Thoracic aorta (tissue), 2 donors: ENCODE data around the gene DQX1. TPM values are rescaled to one million over a fixed set of nuclear protein-coding genes. Genes with fewer than 3 reads are reported as not detected.
"Not testable (repeated sequence)": the region's sequence is repeated elsewhere in the genome, so short reads cannot be mapped to it uniquely, and the experiment has no call there.

Source experiments
- ATAC-seq: fragments of 150-250 bp; one replicate; pipeline ENCODE4 v1.8.0; 2017; ENCODE audit warnings: low read depth; ENCODE audit not compliant: insufficient number of reproducible peaks, low FRiP score
- DNase-seq: peaks from one replicate; pipeline ENCODE4 v3.0.0-alpha.2; 2020; ENCODE audit warnings: low spot score
- H3K27ac ChIP-seq, 2 donors: fragments of 200-600 bp; sonication (generic); 1 replicate in 1 of 2; 2 replicates in 1 of 2; pipeline ENCODE4 v1.5.1; 2016; ENCODE audit warnings: mild to moderate bottlenecking in 2 of 2, moderate library complexity in 2 of 2
- H3K27me3 ChIP-seq: fragments of 200-600 bp; sonication (generic); replicated peaks from 2 replicates; pipeline ENCODE4 v1.6.0; 2016; ENCODE audit warnings: mild to moderate bottlenecking; ENCODE audit not compliant: insufficient read depth
- H3K36me3 ChIP-seq: fragments of 200-600 bp; sonication (generic); one replicate; pipeline ENCODE4 v1.5.1; 2016
- H3K4me1 ChIP-seq, 2 donors: fragments of 200-600 bp; sonication (generic); 1 replicate in 1 of 2; 2 replicates in 1 of 2; pipeline versions ENCODE4 v1.5.1 to v1.6.0; 2016; ENCODE audit warnings: low read depth in 2 of 2, mild to moderate bottlenecking in 1 of 2; ENCODE audit not compliant: control insufficient read depth in 1 of 2
- H3K4me3 ChIP-seq: fragments of 200-600 bp; sonication (generic); 2 replicates; pipeline ENCODE4 v1.5.1; 2016; ENCODE audit warnings: mild to moderate bottlenecking
- H3K9me3 ChIP-seq: fragments of 200-600 bp; sonication (generic); 2 replicates; pipeline ENCODE4 v1.5.1; 2016
- total RNA-seq, 2 donors: library from RNA; depleted of rRNA; stranded (reverse); fragments of >200 nt; gene quantifications; one replicate each; pipeline versions ENCODE4 v1.1.0 to v1.2.3, GENCODE V29; 2016
- TF ChIP-seq, protein P1 (sequence below): fragments of 200-600 bp; sonication (generic); IDR thresholded peaks from one replicate; pipeline ENCODE4 v1.5.1; 2019; ENCODE audit warnings: antibody characterized with exemption

Gene DQX1
- total RNA-seq, 2 donors from 2014 or later: 1.9 TPM; not detected in 1

DNA sequence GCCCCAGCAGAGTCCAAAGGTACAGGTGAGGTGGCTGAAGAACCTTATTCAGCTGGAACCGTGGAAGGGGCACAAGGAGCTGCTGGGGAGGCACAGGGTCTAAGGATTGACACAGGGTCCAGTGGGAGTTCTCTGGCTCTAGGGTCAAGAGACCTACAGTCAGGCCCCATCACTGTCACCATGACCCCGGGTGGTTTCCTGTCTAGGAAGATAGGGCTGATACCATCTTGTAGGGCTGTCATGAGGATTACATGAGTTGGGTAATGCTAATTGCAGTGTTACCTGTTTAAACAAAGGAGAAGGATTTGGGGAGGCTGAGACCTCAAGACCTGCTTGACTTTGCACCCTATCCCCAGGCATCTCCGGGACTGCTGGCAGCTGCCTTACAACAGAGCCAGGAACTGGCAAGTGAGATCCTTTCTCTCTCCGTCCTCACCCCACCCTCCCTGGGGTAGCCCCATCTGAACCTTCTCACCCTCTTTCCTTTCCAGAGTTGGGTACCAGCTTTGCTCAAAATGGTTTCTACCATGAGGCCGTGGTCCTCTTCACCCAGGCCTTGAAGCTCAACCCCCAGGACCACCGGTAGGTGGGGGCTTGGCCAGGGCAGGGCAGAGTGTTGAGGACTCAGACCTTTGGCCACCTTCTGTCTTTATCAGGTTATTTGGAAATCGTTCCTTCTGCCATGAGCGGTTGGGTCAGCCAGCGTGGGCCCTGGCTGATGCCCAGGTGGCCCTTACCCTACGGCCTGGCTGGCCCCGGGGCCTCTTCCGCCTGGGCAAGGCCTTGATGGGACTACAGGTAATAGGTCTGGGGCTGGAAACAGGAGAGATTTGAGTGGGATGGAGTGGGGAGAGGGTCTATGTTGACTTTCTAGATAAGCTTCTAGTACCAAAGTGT lies 34.1 kb downstream of the DQX1 start:
- ATAC-seq: no peak
- Histone ChIP-seq H3K36me3 (peaks cover 43% of the 10 kb centered on the region), H3K4me1 (no peaks in the 10 kb centered on the region), H3K27me3 (no peaks in the 10 kb centered on the region), H3K9me3 (no peaks in the 10 kb centered on the region), H3K27ac (no peak overlapping the region), H3K4me3 (no peak overlapping the region)
- TF ChIP-seq, protein P1, sequence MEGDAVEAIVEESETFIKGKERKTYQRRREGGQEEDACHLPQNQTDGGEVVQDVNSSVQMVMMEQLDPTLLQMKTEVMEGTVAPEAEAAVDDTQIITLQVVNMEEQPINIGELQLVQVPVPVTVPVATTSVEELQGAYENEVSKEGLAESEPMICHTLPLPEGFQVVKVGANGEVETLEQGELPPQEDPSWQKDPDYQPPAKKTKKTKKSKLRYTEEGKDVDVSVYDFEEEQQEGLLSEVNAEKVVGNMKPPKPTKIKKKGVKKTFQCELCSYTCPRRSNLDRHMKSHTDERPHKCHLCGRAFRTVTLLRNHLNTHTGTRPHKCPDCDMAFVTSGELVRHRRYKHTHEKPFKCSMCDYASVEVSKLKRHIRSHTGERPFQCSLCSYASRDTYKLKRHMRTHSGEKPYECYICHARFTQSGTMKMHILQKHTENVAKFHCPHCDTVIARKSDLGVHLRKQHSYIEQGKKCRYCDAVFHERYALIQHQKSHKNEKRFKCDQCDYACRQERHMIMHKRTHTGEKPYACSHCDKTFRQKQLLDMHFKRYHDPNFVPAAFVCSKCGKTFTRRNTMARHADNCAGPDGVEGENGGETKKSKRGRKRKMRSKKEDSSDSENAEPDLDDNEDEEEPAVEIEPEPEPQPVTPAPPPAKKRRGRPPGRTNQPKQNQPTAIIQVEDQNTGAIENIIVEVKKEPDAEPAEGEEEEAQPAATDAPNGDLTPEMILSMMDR: no peak
- no peak for DNase-seq

DNA sequence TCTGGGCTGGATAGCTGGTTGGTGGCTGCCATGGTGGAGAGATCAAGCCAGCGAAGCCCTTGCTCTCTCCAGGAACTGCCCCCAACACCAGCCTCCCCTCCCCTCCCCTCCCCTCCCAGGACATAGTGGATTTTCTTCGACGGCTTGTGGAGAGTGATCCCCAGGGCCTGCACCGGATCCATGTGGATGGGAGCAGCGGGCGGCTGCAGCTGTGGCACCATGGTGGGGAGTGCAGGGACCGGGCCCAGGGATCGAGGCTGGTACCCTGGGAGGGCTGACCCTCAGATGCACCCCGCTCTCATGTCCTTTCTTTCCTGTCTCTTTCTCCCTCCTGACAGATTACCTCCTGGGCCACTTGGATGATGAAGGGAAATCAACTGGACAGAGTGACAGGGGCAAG lies 36.1 kb downstream of the DQX1 start:
- no peak overlapping the region for H3K27ac ChIP-seq
- TF ChIP-seq, protein P1: no peak
- H3K4me3 ChIP-seq: no peak overlapping the region
- H3K9me3 ChIP-seq: no peaks in the 10 kb centered on the region
- ATAC-seq (no peak), DNase-seq (no peak)
- H3K27me3 ChIP-seq: no peaks in the 10 kb centered on the region
- H3K4me1 ChIP-seq: no peaks in the 10 kb centered on the region
- peaks cover 52% of the 10 kb centered on the region for H3K36me3 ChIP-seq

DNA sequence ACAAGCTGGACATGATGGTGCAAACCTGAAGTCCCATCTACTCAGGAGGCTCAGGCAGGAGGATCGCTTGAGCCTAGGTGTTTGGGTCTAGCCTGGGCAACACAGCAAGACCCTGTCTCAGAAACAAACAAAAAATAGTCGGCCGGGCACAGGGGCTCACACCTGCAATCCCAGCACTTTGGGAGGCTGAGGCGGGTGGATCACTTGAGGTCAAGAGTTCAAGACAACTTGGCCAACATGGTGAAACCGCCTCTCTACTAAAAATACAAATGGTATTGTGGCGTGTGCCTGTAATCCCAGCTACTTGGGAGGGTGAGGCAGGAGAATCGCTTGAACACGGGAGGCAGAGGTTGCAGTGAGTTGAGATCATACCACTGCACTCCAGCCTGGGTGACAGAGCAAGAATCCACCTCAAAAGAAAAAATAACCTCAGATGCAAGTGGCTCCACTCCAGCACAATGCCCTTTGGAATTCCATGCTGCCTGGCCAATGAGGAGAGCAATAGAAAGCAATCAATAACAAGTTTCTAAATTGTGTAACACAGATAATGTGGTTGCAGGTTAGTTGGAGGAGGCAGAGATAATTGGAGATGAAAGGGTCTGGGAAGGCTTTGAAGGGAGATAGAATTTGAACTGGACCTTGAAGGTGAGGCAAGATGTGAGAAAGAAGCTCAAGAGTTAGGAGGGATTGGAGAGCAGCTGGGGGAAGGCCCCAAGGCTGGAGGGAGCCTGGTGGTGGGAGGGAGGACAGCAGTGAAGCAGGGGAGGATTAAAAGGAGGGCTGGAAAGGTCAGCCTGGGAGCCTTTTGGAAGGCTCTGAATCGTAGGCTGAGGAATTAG lies 37.2 kb downstream of the DQX1 start:
- no peak for ATAC-seq
- H3K27ac ChIP-seq: no peak overlapping the region
- DNase-seq: no peak
- no peak overlapping the region for H3K4me3 ChIP-seq
- TF ChIP-seq, protein P1: no peak
- H3K27me3 ChIP-seq: no peaks in the 10 kb centered on the region
- no peaks in the 10 kb centered on the region for H3K9me3 ChIP-seq
- peaks cover 4 to 7% of the 10 kb centered on the region in 2 donors for H3K4me1 ChIP-seq
- H3K36me3 ChIP-seq: peaks cover 52% of the 10 kb centered on the region

DNA sequence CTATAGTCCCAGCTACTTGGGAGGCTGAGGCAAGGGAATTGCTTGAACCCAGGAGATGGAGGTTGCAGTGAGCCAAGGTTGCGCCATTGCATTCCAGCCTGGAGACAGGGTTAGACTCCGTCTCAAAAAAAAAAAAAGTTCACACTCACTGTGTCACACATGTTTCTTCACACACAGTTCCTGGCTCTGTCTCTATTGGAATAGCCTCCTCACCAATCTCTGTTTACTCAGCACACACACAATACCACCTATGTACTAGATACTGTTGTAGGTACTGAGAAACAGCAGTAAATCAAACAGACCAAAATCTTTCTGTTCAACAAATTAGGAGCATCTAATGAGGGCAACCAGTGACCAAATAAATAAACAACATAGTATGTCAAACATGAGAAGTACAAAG lies 39.9 kb downstream of the DQX1 start:
- Histone ChIP-seq H3K27me3 (no peaks in the 10 kb centered on the region), H3K4me3 (no peak overlapping the region), H3K4me1 (peaks cover 18 to 24% of the 10 kb centered on the region in 2 donors), H3K27ac (no peak overlapping the region), H3K9me3 (no peaks in the 10 kb centered on the region), H3K36me3 (peaks cover 25% of the 10 kb centered on the region)
- DNase-seq: no peak
- no peak for ATAC-seq
- TF ChIP-seq, protein P1: no peak

DNA sequence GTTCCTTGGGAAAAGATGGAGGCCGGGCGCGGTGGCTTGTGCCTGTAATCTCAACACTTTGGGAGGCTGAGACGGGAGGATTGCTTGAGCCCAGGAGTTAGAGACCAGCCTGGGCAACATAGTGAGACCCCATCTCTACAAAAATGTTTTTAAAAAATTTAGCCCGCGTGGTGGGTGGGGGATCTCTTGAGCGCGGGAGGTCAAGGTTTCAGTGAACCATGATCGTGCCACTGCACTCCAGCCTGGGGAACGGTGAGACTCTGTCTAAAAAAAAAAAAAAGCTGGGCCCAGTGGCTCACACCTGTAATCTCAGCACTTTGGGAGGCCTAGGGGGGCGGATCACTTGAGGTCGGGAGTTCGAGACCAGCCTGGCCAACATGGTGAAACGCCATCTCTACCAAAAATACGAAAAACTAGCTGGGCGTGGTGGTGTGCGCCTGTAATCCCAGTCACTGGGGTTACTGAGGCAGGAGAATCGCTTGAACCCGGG lies 42.3 kb downstream of the DQX1 start:
- H3K27me3 ChIP-seq, ATAC-seq, DNase-seq, H3K9me3 ChIP-seq: not testable (repeated sequence)
- Histone ChIP-seq H3K36me3 (peaks cover 13% of the 10 kb centered on the region), H3K4me3 (peak overlapping the region; percentile 100), H3K4me1 (peaks cover 23 to 35% of the 10 kb centered on the region in 2 donors), H3K27ac (peak overlapping the region in 1 of 2 donors; percentile 88)
